Stomach (tissue), 9 donors: Measurements from ENCODE around the gene ODF2. TPM values are rescaled to one million over a fixed set of nuclear protein-coding genes. Genes with fewer than 3 reads are reported as not detected.

Experiments used
- DNase-seq, 2 donors: peaks; one replicate each; pipeline versions ENCODE4 v3.0.0 to v3.0.0-alpha.2; 2013 to 2019
- H3K27ac ChIP-seq, 5 donors: fragments of 200-600 bp in 4 of 5; sonication (generic) in 4 of 5; one replicate each; pipeline ENCODE4 v1.5.1; 2013 to 2019; ENCODE audit warnings: mild to moderate bottlenecking in 1 of 5, moderate library complexity in 1 of 5
- H3K27me3 ChIP-seq, 3 donors: fragments of 200-600 bp; sonication (generic); one replicate each; pipeline ENCODE4 v1.5.1; 2017 to 2019; ENCODE audit warnings: mixed run types in 1 of 3
- H3K36me3 ChIP-seq, 4 donors: fragments of 200-600 bp; sonication (generic); 1 replicate in 3 of 4; 2 replicates in 1 of 4; pipeline ENCODE4 v1.5.1; 2016 to 2019
- H3K4me1 ChIP-seq, 4 donors: fragments of 200-600 bp; sonication (generic); one replicate each; pipeline ENCODE4 v1.5.1; 2016 to 2019
- H3K4me3 ChIP-seq, 4 donors: fragments of 200-600 bp; sonication (generic) in 3 of 4; one replicate each; pipeline ENCODE4 v1.5.1; 2016 to 2019; ENCODE audit warnings: mild to moderate bottlenecking in 1 of 4
- H3K9me3 ChIP-seq, 4 donors: fragments of 200-600 bp; sonication (generic); one replicate each; pipeline ENCODE4 v1.5.1; 2016 to 2019
- EP300 ChIP-seq: sonication (generic); formaldehyde crosslinking; IDR thresholded peaks from one replicate; pipeline ENCODE4 v1.6.1; 2017; ENCODE audit warnings: antibody characterized with exemption
- POLR2A ChIP-seq, 4 donors: fragments of 450-650 bp; IDR thresholded peaks; one replicate each; pipeline ENCODE4 v1.6.1; 2016; ENCODE audit warnings: antibody characterized with exemption in 4 of 4, control low read depth in 2 of 4, mild to moderate bottlenecking in 1 of 4, moderate library complexity in 1 of 4
- POLR2AphosphoS5 ChIP-seq, 3 donors: sonication (generic); formaldehyde crosslinking; IDR thresholded peaks; one replicate each; pipeline ENCODE4 v1.6.1; 2016; ENCODE audit warnings: antibody characterized with exemption in 3 of 3
- WGBS, 5 donors: extraction: QIAGEN DNeasy Blood & Tissue Kit in 3 of 5; methylation state at CpG; one replicate each; pipeline versions ENCODE4 v1.1.5 to v1.1.7; 2013 to 2018; 5-methylcytosine and 5-hydroxymethylcytosine counted together
- intact Hi-C: fragments of 100-400 bp; cut with DNase I; formaldehyde crosslinking; loops from one replicate; pipeline ENCODE4 v1.15.1; 2023; ENCODE audit warnings: low total_unique reads
- polyA plus RNA-seq, 3 donors: library from polyadenylated mRNA; stranded (reverse); fragments of 200-250 nt; gene quantifications; one replicate each; pipeline ENCODE4 v1.2.3, GENCODE V29; 2013
- total RNA-seq, 5 donors: library from RNA; depleted of rRNA; stranded (reverse); fragments of >200 nt; gene quantifications; one replicate each; pipeline versions ENCODE4 v1.1.0 to v1.2.3, GENCODE V29; 2014 to 2016
- TF ChIP-seq, protein P1 (sequence below), 7 experiments: fragments of 450-650 bp in 4 of 7; fragments of 200-600 bp in 3 of 7; sonication (generic) in 3 of 7; IDR thresholded peaks; one replicate each; pipeline ENCODE4 v1.5.1; 2016 to 2019; ENCODE audit warnings: antibody characterized with exemption in 7 of 7, control low read depth in 2 of 7, mild to moderate bottlenecking in 1 of 7
- donor health status: healthy with polysubstance abuse.
- donor health status: Bipolar disorder and iron deficiency.
- donor health status: healthy.

ODF2 gene
- total and polyA plus RNA-seq, 8 donors: 7.2 to 42.4 (median 15.4) TPM

GRCh38 chr9:128459011-128459410 is 3.2 kb downstream of the ODF2 start:
- intact Hi-C loops: no loop called here
- no peaks in the 10 kb centered on the region for H3K27me3 ChIP-seq
- peaks cover 5 to 23% (median 13%) of the 10 kb centered on the region in 4 donors for H3K4me1 ChIP-seq
- H3K4me3 ChIP-seq: no peak overlapping the region
- no peak for DNase-seq
- WGBS, 5 donors: 82 to 99% (median 96%) methylated on average over 3 of the region's 3 CpGs
- H3K9me3 ChIP-seq: no peaks in the 10 kb centered on the region
- H3K27ac ChIP-seq: no peak overlapping the region
- peaks cover 13 to 53% (median 50%) of the 10 kb centered on the region in 4 donors for H3K36me3 ChIP-seq
- TF ChIP-seq POLR2AphosphoS5 (IDR thresholded peaks at IDR 0.05): no peak
- TF ChIP-seq, protein P1, sequence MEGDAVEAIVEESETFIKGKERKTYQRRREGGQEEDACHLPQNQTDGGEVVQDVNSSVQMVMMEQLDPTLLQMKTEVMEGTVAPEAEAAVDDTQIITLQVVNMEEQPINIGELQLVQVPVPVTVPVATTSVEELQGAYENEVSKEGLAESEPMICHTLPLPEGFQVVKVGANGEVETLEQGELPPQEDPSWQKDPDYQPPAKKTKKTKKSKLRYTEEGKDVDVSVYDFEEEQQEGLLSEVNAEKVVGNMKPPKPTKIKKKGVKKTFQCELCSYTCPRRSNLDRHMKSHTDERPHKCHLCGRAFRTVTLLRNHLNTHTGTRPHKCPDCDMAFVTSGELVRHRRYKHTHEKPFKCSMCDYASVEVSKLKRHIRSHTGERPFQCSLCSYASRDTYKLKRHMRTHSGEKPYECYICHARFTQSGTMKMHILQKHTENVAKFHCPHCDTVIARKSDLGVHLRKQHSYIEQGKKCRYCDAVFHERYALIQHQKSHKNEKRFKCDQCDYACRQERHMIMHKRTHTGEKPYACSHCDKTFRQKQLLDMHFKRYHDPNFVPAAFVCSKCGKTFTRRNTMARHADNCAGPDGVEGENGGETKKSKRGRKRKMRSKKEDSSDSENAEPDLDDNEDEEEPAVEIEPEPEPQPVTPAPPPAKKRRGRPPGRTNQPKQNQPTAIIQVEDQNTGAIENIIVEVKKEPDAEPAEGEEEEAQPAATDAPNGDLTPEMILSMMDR (IDR thresholded peaks at IDR 0.05): no peak
- no peak for TF ChIP-seq EP300
- no peak for TF ChIP-seq POLR2A (IDR thresholded peaks at IDR 0.05)

- Histone ChIP-seq H3K27ac (no peak overlapping the region), H3K4me1 (no peaks in the 10 kb centered on the region), H3K36me3 (peaks cover 12 to 78% (median 66%) of the 10 kb centered on the region in 4 donors), H3K4me3 (no peak overlapping the region), H3K9me3 (no peaks in the 10 kb centered on the region), H3K27me3 (no peaks in the 10 kb centered on the region)
- intact Hi-C loops: no loop called here
- WGBS, 5 donors: 87 to 93% (median 88%) methylated on average over 7 of the region's 7 CpGs
- TF ChIP-seq POLR2A (IDR thresholded peaks at IDR 0.05) (no peak), POLR2AphosphoS5 (IDR thresholded peaks at IDR 0.05) (no peak), EP300 (no peak)
- TF ChIP-seq, protein P1 (IDR thresholded peaks at IDR 0.05): no peak
- DNase-seq: no peak
Measured at GRCh38 chr9:128469070-128469469, 13.3 kb downstream of the ODF2 start.

DNA sequence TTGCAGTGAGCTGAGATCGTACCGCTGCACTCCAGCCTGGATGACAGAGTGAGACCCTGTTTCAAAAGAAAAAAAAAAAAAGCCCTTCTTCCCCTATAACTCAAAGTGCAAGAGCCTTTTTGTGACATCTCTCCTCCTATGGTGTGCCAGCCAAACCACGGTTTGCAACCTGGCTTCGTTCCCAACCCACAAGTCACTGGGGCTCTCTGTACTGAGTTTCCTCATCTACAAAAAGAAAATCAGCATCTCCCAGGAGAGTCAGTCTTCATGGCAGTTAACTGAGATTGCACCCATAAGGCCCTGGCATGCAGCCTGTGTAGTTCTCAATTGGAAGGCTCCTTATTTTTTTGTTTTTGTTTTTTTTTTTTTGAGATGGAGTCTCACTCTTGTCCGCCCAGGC is 14.8 kb downstream of the ODF2 start:
- TF ChIP-seq EP300: no peak
- TF ChIP-seq POLR2AphosphoS5 (IDR thresholded peaks at IDR 0.05): no peak
- no peak for TF ChIP-seq POLR2A (IDR thresholded peaks at IDR 0.05)
- TF ChIP-seq, protein P1 (IDR thresholded peaks at IDR 0.05): no peak
- Histone ChIP-seq H3K27ac (no peak overlapping the region), H3K9me3 (no peaks in the 10 kb centered on the region), H3K36me3 (peaks cover 6 to 81% (median 69%) of the 10 kb centered on the region in 4 donors), H3K4me3 (no peak overlapping the region), H3K27me3 (no peaks in the 10 kb centered on the region), H3K4me1 (no peaks in the 10 kb centered on the region)
- 67 to 80% (median 72%) methylated on average over 5 of the region's 5 CpGs for WGBS, 5 donors
- no peak for DNase-seq
- intact Hi-C loops: no loop called here

GRCh38 chr9:128473104-128473503 is 17.3 kb downstream of the ODF2 start:
- 94 to 98% (median 95%) methylated on average over 5 of the region's 5 CpGs for WGBS, 5 donors
- no peak for DNase-seq
- Histone ChIP-seq H3K9me3 (no peaks in the 10 kb centered on the region), H3K27me3 (no peaks in the 10 kb centered on the region), H3K4me1 (no peaks in the 10 kb centered on the region), H3K36me3 (peaks cover 18 to 85% (median 75%) of the 10 kb centered on the region in 4 donors), H3K27ac (no peak overlapping the region), H3K4me3 (no peak overlapping the region)
- TF ChIP-seq, protein P1 (IDR thresholded peaks at IDR 0.05): no peak
- TF ChIP-seq POLR2AphosphoS5 (IDR thresholded peaks at IDR 0.05) (no peak), EP300 (no peak), POLR2A (IDR thresholded peaks at IDR 0.05) (no peak)
- intact Hi-C loops: no loop called here
